ENCODE measurements around the gene HOXC4.

The HOXC4 gene

GRCh38 chr12:54053751-54054741 is at the start of gene HOXC4:
Gene HOXC4 (plus strand): TSS chr12:54053835. CDS start chr12:54053923, 88 bp downstream.
- TF ChIP-seq CTCF (IDR thresholded peaks at IDR 0.05): no peak
- H3K27ac ChIP-seq: peak within 1 kb of the TSS; percentile 13 to 59
- H3K4me3 ChIP-seq: peak within 1 kb of the TSS; percentile 83
- no peak for DNase-seq (ENCODE audit: low spot score)

- H3K27ac ChIP-seq: no peak overlapping the region
- DNase-seq (ENCODE audit: low spot score): no peak
- no peak overlapping the region for H3K4me3 ChIP-seq
- TF ChIP-seq CTCF (IDR thresholded peaks at IDR 0.05): no peak
Measured at GRCh38 chr12:54004063-54004840, 49.4 kb upstream of the HOXC4 start.

GRCh38 chr12:54004841-54005530 is 48.6 kb upstream of the HOXC4 start:
- Histone ChIP-seq H3K27ac (no peak overlapping the region), H3K4me3 (no peak overlapping the region)
- DNase-seq (ENCODE audit: low spot score): no peak
- TF ChIP-seq CTCF (IDR thresholded peaks at IDR 0.05): no peak

- no peak for TF ChIP-seq CTCF (IDR thresholded peaks at IDR 0.05)
- Histone ChIP-seq H3K27ac (no peak overlapping the region), H3K4me3 (no peak overlapping the region)
- DNase-seq (ENCODE audit: low spot score): no peak
Measured at GRCh38 chr12:54005531-54005852, 48.1 kb upstream of the HOXC4 start.

- DNase-seq (ENCODE audit: low spot score): peak; percentile 82
- peak; percentile 88 for TF ChIP-seq CTCF (IDR thresholded peaks at IDR 0.05)
- Histone ChIP-seq H3K27ac (no peak overlapping the region), H3K4me3 (peak overlapping the region; percentile 15)
Measured at GRCh38 chr12:54005853-54006558, 47.6 kb upstream of the HOXC4 start.

GRCh38 chr12:54006559-54007220 is 46.9 kb upstream of the HOXC4 start:
- Histone ChIP-seq H3K4me3 (peak overlapping the region; percentile 15), H3K27ac (no peak overlapping the region)
- TF ChIP-seq CTCF (IDR thresholded peaks at IDR 0.05): no peak
- no peak for DNase-seq (ENCODE audit: low spot score)
